ENCODE measurements around the gene C20orf204. TPM values are rescaled to one million over a fixed set of nuclear protein-coding genes. Genes with fewer than 3 reads are reported as not detected.
"Not testable (repeated sequence)": the region's sequence is repeated elsewhere in the genome, so short reads cannot be mapped to it uniquely, and the experiment has no call there.

The C20orf204 gene
- 1 to 10 TPM in 1 of 4 donors, under 1 TPM in 3; 0.37 to 1.4 (median 0.77) TPM for polyA plus RNA-seq (ENCODE audit: insufficient read length in 4 of 4)

DNA sequence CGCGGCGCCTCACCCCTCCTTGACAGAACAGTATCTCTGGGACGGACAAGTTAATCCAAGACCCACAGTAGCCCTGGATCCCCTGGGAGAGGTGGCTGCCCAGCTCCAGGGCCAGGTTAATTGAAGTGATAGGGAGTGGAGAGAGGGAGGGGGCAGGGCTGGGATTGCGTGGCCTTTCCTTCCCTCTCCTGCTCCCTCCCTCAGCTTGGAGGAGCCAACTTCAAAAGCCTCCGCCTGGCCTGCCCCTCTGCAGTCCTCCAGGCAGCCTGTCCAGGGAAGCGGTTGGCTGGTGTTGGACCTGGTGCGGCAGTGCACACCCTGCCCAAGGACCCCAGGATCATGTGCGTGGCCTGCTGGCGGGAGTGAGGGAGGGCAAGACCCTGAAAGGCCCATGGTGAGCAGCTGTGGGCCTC lies at the start of gene C20orf204:
Gene C20orf204, plus strand, starts transcription at position 250 of the 413 bp plus-strand sequence. Its CDS starts 142 bp downstream, at position 392.
- DNase-seq (ENCODE audit: low read depth in 4 of 4, low spot score in 3 of 4): no peak

- DNase-seq (ENCODE audit: low read depth in 4 of 4, low spot score in 3 of 4): no peak
Measured at GRCh38 chr20:64000906-64001305, 35.1 kb upstream of the C20orf204 start.

- DNase-seq (ENCODE audit: low read depth in 4 of 4, low spot score in 3 of 4): no peak
Measured at GRCh38 chr20:64001607-64002011, 34.4 kb upstream of the C20orf204 start.

DNA sequence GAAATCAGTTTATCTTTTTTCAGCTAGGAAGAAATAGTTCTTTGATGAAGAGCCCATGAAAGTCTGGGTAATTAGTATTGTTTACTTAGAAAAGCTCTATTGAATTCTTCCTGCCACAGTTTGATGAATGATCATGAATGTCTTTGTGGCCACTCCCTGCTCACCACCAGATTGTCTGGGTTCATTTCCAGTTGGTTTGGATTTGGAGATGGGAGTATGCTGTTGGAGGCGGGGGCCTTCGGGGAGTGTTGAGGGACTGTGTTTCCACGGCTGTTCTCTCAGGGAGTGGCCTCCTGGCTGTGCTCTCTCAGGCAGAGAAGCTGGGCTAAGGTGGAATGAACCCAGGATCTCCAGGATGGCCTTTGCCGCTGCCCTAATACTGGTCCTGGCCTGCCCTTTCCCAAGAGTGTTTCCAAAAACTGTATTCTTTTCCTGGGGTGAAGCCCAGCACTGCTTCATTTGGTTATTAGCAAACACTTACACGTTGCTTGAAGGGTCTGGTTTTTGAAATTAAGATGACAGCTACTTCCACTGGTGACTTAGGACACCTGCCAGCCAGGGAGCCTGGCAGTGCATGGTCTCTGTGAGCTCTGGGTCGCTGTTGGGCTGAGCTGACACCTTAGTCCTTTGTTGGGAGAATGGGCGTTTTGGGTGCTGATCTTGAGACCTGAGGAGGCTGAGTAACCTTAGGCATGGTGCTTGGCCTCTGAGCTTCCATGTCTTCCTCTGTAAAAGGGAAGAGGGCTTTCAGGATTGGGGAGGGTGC lies 31.8 kb upstream of the C20orf204 start:
- no peak for DNase-seq (ENCODE audit: low read depth in 4 of 4, low spot score in 3 of 4)

DNA sequence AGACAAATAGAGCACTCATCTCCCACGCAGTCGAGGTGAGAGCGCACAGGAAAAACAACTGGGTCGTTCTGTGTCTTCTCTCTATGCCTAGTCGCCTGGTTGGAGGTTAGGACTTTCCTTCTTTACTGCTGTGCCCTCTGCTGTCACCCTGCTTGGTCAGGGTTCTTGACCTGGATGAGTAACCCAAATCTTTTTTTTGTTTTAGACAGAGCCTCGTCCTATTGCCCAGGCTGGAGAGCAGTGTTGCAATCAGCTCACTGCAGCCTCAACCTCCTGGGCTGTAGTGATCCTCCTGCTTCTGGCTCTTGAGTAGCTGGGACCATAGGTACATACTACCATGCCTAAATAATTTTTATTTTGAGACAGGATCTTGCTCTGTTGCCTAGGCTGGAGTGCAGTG lies 30.6 kb upstream of the C20orf204 start:
- DNase-seq (ENCODE audit: low read depth in 4 of 4, low spot score in 3 of 4): no peak

DNA sequence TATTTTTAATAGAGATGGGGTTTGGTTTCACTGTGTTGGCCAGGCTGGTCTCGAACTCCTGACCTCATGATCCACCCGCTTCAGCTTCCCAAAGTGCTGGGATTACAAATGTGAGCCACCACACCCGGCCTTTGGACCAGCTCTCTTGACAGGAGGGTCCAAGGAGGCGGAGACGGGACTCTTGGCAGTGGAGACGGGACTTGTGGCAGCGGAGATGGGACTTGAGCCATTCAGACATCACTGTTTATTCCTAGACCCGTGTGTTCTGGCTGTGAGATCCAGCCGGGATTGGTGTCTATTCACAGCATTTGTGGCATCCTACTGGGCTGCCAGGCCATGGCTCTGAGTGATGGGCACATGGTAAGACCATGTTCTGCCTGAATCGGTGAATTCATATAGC lies 29.5 kb upstream of the C20orf204 start:
- DNase-seq (ENCODE audit: low read depth in 4 of 4, low spot score in 3 of 4): no peak

DNA sequence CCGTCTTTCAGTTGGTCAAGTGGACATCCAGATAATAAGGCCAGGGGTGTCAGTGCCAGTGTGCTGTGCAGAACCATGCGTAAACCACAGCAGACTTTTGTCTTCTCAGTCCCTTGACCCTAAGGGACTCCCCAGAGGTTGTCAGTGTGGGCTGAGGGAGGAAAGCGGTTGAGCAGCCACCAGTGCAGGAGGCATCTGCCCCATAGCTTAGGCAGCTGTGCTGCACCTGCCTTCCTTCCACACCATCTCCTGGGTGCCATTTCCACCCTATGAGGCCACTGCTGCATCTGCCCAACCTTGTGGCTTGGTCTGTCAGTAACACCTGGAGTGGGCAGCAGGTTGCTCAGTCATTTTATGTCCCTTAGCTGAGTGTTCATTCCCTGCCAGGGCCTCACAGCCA lies 29.1 kb upstream of the C20orf204 start:
- no peak for DNase-seq (ENCODE audit: low read depth in 4 of 4, low spot score in 3 of 4)

- DNase-seq (ENCODE audit: low read depth in 4 of 4, low spot score in 3 of 4): no peak
Measured at GRCh38 chr20:64009811-64010387, 26.1 kb upstream of the C20orf204 start.

DNA sequence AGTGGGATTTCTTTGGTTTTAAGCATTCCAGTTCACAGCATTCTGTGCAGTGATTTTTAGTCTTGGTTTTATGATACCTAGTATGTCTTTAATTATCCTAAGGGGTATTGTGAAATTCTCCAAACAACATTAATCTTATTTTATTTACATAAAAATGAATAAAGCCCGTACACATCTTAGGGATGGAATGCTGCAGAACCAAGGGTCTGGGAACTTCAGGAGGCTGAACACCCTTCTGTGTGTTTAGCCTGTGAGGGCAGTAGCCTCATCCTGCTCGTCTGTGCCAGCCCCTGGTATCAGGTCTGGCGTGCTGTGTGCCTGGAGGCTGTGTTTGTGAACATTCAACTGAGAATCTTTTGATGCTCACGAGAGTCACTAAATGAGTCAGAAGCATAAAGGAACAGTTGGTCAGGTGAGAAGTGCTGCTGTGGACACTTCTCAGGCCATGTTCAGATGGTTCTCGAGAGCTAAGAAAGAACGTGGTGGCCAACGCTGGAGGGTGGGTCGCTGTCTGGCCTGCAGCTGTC lies 25.2 kb upstream of the C20orf204 start:
- no peak for DNase-seq (ENCODE audit: low read depth in 4 of 4, low spot score in 3 of 4)

- DNase-seq (ENCODE audit: low read depth in 4 of 4, low spot score in 3 of 4): no peak
Measured at GRCh38 chr20:64011366-64011779, 24.6 kb upstream of the C20orf204 start.

DNA sequence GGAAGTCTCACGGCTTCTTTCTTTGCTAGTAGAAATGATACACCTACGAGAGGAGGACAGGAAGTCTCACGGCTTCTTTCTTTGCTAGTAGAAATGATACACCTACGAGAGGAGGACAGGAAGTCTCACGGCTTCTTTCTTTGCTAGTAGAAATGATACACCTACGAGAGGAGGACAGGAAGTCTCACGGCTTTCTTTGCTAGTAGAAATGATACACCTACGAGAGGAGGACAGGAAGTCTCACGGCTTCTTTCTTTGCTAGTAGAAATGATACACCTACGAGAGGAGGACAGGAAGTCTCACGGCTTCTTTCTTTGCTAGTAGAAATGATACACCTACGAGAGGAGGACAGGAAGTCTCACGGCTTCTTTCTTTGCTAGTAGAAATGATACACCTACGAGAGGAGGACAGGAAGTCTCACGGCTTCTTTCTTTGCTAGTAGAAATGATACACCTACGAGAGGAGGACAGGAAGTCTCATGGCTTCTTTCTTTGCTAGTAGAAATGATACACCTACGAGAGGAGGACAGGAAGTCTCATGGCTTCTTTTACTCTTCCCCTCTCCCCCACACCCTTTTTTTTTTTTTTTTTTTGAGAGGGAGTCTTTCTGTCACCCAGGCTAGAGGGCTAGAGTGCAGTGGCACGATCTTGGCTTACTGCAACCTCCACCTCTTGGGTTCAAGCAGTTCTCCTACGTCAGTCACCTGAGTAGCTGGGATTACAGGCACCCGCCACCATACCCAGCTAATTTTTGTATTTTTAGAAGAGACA lies 23.4 kb upstream of the C20orf204 start:
- not testable (repeated sequence) for DNase-seq (ENCODE audit: low read depth in 4 of 4, low spot score in 3 of 4)

DNA sequence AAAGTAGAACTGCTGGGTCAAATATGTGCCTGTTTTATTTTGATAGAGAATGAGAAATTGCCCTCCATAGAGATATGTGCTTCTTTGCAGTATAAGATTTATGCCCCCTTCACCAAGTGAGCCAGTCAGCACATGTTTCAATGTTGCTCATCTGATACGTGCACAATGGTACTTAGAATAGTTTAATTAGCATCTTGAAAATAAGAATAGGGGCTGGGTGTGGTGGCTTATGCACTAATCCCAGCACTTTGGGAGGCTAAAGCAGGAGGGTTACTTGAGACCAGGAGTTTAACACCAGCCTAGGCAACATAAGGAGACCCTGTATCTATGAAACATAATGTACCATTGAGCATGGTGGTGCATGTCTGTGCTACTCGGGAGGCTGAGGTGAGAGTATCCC lies 20.3 kb upstream of the C20orf204 start:
- DNase-seq (ENCODE audit: low read depth in 4 of 4, low spot score in 3 of 4): no peak

GRCh38 chr20:64021124-64021975 lies 14.6 kb upstream of the C20orf204 start:
- DNase-seq (ENCODE audit: low read depth in 4 of 4, low spot score in 3 of 4): no peak

GRCh38 chr20:64022671-64023360 lies 13.2 kb upstream of the C20orf204 start:
- DNase-seq (ENCODE audit: low read depth in 4 of 4, low spot score in 3 of 4): no peak

DNA sequence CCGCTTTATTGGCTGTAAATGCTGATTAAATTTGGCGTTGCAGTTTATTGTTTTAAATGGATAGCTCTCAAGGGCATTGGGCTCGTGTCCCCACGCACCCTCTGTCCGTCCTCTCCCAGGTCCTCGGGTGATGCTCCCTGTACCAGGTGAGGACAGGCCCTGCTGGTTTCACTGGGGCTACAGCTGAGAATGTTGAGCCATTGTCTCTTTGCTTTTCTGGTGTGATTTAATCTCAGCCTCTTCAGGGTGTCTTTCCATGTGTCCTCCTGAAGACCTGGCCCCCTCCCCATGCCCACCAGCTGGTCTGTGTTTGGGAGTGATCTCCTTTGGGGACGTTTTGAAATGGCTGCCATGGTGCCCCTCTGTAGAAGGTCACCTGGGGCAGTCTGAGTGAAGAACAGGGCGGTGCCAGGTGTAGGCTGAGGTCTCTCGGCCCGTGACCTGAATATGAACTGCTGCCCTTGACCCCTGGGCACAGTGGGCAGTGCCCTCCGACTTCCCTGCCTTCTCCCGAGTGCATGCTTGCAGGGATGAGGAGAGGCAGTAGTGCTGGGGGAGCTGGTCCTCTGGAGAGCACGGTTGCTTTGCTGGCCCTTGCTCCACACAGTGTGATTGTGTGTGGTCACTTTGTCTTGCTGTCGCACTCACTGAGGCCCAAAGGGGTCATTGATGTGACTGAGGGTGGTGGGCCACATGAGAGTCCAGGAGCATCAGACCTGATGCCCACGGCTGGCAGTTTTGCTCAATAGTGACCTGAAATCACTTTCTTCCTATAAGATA lies 12.4 kb upstream of the C20orf204 start:
- no peak for DNase-seq (ENCODE audit: low read depth in 4 of 4, low spot score in 3 of 4)

DNA sequence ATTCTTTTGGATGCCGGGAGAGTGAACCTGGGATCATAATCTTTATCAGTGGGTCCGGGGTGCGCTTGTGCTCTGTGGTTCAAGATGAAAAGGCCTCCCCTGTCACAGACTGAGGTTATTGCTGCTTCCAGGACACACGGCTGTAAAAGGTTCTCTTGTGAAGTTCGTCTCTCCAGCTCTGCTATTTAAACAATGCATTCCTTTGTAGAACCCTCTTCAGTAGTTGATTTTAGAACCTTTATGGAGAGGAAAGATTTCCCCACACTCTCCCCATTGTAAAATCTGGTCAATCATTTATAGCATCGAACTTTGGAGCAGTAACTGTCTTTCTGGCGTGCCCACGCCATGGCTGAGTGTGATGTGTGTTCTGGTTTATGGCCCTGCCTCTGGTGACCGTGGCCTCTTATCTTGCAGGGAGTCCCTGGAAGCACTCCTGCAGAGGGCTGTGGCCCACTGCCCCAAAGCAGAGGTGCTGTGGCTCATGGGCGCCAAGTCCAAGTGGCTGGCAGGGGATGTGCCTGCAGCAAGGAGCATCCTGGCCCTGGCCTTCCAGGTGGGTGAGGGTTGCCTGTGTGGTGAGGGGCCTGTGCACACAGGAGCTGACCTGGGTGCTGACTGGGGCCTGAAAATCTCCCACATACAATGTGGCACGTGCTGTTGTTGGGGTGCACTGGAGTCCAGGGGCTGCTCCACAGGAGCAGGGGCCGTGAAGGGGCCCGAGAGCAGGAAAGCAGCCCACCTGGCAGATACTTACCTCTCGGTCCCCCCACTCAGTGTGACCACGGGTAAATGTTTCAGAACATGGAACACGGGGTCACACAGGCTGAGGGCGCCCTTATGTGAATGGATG lies 11.6 kb upstream of the C20orf204 start:
- no peak for DNase-seq (ENCODE audit: low read depth in 4 of 4, low spot score in 3 of 4)

GRCh38 chr20:64025101-64025825 lies 10.7 kb upstream of the C20orf204 start:
- no peak for DNase-seq (ENCODE audit: low read depth in 4 of 4, low spot score in 3 of 4)

Measured in left renal pelvis (tissue), 4 donors.